Measurements from ENCODE around the gene ATF6B. TPM values are rescaled to one million over a fixed set of nuclear protein-coding genes. Genes with fewer than 3 reads are reported as not detected.

ATF6B gene
- total and polyA plus RNA-seq, 8 donors: 20.9 to 718 (median 54.2) TPM

DNA sequence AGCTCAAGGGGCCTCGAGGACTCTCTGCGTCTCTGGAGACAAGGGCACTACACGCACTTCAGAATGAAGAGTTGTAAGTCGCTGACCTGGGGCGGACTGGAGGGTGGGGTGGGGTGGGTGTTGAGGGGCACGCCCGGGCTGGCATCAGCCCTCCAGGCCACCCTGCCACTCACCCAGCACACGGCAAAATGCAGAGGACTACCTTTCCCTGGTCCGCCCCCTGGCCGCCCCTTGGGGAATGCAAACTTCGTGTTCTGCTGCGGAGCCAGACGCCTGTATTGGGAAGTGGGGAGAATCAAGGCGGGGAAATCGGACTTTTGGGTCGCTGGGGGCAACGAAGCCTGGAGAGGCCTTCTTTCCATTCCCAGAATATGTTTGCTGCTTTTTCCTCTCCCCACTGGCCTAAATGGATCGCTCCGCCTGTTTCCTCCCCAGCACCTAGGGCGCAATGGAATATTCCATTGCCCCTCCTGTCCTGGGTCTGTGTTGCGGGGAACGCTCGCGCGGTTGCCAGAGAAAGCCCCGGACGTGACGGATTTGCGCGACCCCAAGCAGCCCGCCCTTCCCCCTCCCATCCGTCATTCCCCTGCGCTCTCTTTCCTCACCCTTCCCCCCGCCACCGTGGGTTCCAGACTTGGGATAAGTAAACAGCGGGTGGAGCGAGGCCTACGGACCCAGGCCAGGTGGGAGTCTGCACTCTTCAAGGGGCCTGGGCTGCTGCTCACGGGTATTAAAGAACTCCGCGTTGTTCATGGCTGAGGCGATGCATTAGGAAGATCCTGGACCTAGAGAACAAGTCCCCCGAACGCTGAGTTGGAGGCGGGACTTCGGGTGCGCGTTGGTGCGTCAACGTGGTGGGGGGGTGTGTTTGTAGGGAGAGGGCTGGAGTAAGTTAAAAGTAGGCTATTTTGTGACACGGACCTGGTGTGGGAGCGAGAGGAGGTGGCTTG is 25.8 kb upstream of the ATF6B start, which contains the start of gene PPT2:
Gene PPT2, plus strand, starts transcription at position 578 of the 950 bp plus-strand sequence. CDS start 454 bp downstream, outside the sequence.
- intact Hi-C loops (cut with DNase I; ENCODE audit: low total_unique reads): loop anchor here (5.0 kb wide), 1 partner anchor 37 kb away; no protein-coding TSS in a partner anchor

DNA sequence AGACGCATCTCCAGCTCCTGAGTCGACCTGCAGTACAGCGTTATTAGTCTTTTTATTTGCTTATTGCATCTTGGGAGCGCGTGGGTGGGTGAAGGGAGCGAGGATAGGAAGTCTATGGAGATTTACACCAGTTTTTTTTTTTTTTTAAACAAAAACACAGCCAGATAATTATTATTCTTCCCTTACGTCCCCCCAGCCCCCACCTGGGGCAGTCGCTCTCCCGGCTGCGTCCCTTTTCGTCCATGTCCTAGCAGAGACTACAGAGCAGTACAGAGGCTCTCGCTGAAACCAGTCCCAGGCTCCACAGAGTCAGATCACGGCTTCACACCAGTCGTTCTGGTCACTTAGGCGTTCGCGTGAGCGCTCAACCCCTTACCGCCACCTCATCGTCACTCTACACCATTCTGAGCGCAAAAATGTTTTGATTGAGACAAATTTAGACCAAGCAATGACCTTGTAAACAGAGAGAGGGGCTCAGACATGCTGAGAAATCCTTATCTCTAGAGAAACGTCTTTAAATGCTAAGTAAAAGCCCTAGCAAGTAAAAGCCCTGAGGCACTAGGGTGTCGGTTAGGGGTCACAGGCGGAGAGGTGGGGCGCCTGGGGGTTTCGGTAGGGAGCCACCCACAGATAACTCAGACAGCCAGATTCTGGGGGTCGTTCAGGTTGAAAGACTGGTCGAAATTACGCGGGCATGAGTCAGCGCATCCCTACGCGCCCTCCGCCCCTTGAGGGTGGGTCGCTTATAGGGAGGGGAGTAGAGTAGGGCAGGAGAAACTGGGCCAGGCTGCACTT is 24.9 kb upstream of the ATF6B start:
- intact Hi-C loops (cut with DNase I; ENCODE audit: low total_unique reads): loop anchor here (5.0 kb wide), 1 partner anchor 36 kb away; no protein-coding TSS in a partner anchor
- peak overlapping the region; percentile 59 to 87 (median 78) for H3K4me3 ChIP-seq
- DNase-seq: peak; percentile 28 to 82
- H3K27me3 ChIP-seq: peaks cover 0 to 34% (median 0%) of the 10 kb centered on the region in 3 donors
- peak overlapping the region; percentile 88 to 94 (median 93) for H3K27ac ChIP-seq
- peaks cover 8 to 38% (median 28%) of the 10 kb centered on the region in 4 donors for H3K36me3 ChIP-seq
- TF ChIP-seq POLR2A (IDR thresholded peaks at IDR 0.05) (no peak), EP300 (IDR thresholded peaks at IDR 0.05) (no peak)
- TF ChIP-seq, protein P1, sequence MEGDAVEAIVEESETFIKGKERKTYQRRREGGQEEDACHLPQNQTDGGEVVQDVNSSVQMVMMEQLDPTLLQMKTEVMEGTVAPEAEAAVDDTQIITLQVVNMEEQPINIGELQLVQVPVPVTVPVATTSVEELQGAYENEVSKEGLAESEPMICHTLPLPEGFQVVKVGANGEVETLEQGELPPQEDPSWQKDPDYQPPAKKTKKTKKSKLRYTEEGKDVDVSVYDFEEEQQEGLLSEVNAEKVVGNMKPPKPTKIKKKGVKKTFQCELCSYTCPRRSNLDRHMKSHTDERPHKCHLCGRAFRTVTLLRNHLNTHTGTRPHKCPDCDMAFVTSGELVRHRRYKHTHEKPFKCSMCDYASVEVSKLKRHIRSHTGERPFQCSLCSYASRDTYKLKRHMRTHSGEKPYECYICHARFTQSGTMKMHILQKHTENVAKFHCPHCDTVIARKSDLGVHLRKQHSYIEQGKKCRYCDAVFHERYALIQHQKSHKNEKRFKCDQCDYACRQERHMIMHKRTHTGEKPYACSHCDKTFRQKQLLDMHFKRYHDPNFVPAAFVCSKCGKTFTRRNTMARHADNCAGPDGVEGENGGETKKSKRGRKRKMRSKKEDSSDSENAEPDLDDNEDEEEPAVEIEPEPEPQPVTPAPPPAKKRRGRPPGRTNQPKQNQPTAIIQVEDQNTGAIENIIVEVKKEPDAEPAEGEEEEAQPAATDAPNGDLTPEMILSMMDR (IDR thresholded peaks at IDR 0.05): no peak
- no peaks in the 10 kb centered on the region for H3K9me3 ChIP-seq
- peaks cover 37 to 76% (median 63%) of the 10 kb centered on the region in 4 donors for H3K4me1 ChIP-seq
- WGBS, 5 donors: 19 to 25% (median 21%) methylated on average over 35 of the region's 35 CpGs

More for the DNA sequence above, 25.8 kb upstream of the ATF6B start, which contains the start of gene PPT2:
- Histone ChIP-seq H3K4me1 (peaks cover 37 to 75% (median 62%) of the 10 kb centered on the region in 4 donors), H3K9me3 (no peaks in the 10 kb centered on the region), H3K27ac (peak within 1 kb of the TSS; percentile 88 to 94 (median 93)), H3K4me3 (peak within 1 kb of the TSS; percentile 59 to 87 (median 78)), H3K36me3 (peaks cover 14 to 40% (median 34%) of the 10 kb centered on the region in 4 donors), H3K27me3 (peaks cover 0 to 27% (median 0%) of the 10 kb centered on the region in 3 donors)
- DNase-seq: peak; percentile 82 to 98
- TF ChIP-seq POLR2AphosphoS5 (IDR thresholded peaks at IDR 0.05) (peak; percentile 51 to 82 (median 81)), EP300 (IDR thresholded peaks at IDR 0.05) (no peak)
- 1 to 2% (median 1%) methylated on average over 46 to 52 of the region's 52 CpGs for WGBS, 5 donors

DNA sequence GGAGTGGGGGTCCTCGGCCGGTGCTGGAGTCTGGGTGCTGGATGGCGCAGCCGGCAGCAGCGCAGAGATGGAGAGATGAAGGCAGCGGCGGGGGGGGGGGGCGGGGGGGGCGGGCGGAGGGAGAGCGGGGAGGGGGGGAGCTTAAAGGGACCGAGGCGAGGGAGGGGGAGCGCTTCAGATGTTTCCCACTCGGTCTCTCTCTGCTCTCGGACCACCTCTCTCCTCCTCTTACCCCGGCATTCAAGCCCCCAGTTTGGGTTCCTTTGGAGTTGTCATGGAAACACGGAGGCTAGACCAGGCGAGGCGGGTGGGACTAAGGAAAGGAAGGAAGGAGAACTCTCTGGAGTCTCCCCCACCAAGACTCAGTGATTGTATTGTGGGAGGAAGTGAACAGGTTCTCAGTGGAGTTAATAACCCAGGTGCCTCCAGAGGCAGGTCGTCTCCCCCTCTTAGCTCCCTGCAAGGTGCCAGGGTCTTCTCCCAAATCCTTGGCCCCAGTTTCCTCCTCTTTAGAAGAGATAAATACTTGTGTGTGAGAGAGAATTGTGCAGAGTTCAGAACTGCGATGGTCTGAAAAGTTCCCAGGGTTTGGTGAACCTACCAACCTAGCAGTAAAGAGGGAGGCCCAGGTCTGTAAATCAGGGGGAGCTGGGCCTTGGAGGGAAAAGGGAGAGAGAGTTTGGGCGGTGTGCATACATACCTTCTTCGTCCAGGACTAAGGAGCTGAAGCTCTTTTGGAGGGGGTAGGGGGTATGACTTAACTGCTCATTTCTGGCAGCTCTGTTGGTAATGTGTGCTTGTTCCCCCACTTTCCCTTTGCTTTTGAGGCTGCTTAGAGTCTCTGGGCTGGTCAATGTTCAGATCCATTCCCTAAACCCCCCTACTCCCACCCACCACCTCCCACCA is 24.1 kb upstream of the ATF6B start, which contains the start of gene PRRT1:
Gene PRRT1, minus strand, starts transcription at position 77 of the 906 bp plus-strand sequence. CDS start 112 bp downstream, outside the sequence.
- intact Hi-C loops (cut with DNase I; ENCODE audit: low total_unique reads): loop anchor here (5.0 kb wide), 1 partner anchor 35 kb away; no protein-coding TSS in a partner anchor
- TF ChIP-seq EP300 (IDR thresholded peaks at IDR 0.05) (no peak), POLR2AphosphoS5 (IDR thresholded peaks at IDR 0.05) (no peak), POLR2A (IDR thresholded peaks at IDR 0.05) (no peak)
- TF ChIP-seq, protein P1 (IDR thresholded peaks at IDR 0.05): no peak
- DNase-seq: peak in 1 of 2 donors; percentile 59
- peaks cover 0 to 34% (median 0%) of the 10 kb centered on the region in 3 donors for H3K27me3 ChIP-seq
- peak within 1 kb of the TSS in 4 of 5 donors; percentile 88 to 94 (median 94) for H3K27ac ChIP-seq
- no peaks in the 10 kb centered on the region for H3K9me3 ChIP-seq
- H3K4me3 ChIP-seq: peak within 1 kb of the TSS; percentile 59 to 87 (median 78)
- peaks cover 8 to 29% (median 20%) of the 10 kb centered on the region in 4 donors for H3K36me3 ChIP-seq
- WGBS, 5 donors: 31 to 65% (median 47%) methylated on average over 10 to 19 of the region's 24 CpGs
- H3K4me1 ChIP-seq: peaks cover 37 to 76% (median 66%) of the 10 kb centered on the region in 4 donors

Measured in stomach (tissue), 9 donors.